NCI-H2107 treated with DMSO at 0.1 percent for 48 hours (cell line): ENCODE data around the gene THRAP3.
"Not testable (repeated sequence)": the region's sequence is repeated elsewhere in the genome, so short reads cannot be mapped to it uniquely, and the experiment has no call there.

ENCODE experiments used
- DNase-seq: peaks from one replicate; lab custom pipeline; 2025; ENCODE audit not compliant: unreplicated experiment; lab: John Stamatoyannopoulos, UW

The THRAP3 gene

GRCh38 chr1:36206323-36206858 lies 17.9 kb upstream of the THRAP3 start:
- no peak for DNase-seq

DNA sequence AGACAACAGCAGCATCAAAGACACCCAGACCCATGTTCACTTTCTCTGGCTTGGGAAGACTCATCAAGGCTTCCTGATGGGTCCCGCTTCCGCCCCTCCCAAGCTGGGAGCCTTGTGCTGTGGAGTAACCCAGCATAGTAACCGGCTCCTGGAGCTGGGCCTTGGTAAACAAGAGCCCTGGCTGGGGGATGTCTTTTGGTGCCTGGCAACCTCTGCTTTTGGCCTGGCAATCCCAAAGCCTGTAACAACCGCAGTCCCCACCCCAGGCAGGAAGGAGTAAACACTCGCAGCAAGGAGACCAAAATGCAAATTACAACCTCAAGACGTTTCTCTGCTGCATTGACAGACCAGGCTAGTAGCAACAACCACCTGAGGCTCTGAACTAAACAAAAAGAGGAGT lies 16.9 kb upstream of the THRAP3 start:
- DNase-seq: no peak

DNA sequence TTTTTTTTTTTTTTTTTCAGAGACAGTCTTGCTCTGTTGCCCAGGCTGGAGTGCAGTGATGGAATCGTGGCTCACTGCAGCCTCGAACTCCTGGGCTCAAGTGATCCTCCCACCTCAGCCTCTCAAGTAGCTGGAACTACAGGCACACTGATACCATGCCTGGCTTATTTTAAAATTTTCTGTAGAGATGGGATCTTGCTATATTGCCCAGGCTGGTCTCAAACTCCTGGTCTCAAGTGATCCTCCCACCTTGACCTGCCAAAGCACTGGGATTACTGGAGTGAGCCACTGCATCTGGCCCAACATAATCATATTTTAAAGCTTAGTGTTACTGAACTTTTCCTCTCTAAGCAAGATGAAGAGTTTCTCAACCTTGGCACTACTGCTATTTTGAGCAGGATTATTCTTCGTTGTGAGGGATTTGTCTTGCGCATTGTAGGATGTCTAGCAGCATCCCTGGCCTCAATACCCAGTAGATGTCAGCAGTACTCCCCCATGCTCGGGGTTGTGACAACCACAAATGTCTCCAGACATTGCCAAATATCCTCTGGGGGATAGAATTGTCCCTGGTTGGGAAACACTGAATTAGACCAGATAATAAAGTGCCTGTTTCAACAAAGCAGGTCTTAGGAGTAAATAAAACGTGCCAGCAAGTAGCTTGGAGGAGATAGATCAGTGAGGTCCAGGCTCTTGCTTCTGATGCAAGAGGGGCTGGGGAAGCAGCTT lies 15.1 kb upstream of the THRAP3 start:
- DNase-seq: no peak

DNA sequence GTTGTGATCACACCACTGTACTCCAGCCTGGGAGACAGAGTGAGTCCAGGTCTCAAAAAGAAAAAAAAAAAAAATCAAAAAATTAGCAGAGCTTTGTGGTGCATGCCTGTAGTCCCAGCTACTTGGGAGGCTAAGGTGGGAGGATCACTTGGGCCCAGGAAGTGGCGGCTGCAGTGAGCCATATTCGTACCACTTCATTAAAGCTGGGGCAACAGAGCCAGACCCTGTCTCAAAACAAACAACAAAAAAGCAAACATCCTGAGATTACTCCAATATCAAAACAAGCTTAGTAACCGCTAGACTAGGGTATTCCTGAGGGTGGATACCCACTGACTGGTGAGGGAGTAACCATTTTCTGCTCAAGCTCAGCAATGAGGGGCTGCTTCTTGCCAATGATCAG lies 12.9 kb upstream of the THRAP3 start:
- no peak for DNase-seq

GRCh38 chr1:36211841-36212240 lies 12.4 kb upstream of the THRAP3 start:
- DNase-seq: no peak

GRCh38 chr1:36212782-36213181 lies 11.5 kb upstream of the THRAP3 start:
- DNase-seq: no peak

GRCh38 chr1:36217670-36218069 lies 6.6 kb upstream of the THRAP3 start:
- DNase-seq: no peak

GRCh38 chr1:36221901-36222300 lies 2.3 kb upstream of the THRAP3 start:
- not testable (repeated sequence) for DNase-seq

GRCh38 chr1:36222481-36223380 lies 1.5 kb upstream of the THRAP3 start:
- DNase-seq: no peak

DNA sequence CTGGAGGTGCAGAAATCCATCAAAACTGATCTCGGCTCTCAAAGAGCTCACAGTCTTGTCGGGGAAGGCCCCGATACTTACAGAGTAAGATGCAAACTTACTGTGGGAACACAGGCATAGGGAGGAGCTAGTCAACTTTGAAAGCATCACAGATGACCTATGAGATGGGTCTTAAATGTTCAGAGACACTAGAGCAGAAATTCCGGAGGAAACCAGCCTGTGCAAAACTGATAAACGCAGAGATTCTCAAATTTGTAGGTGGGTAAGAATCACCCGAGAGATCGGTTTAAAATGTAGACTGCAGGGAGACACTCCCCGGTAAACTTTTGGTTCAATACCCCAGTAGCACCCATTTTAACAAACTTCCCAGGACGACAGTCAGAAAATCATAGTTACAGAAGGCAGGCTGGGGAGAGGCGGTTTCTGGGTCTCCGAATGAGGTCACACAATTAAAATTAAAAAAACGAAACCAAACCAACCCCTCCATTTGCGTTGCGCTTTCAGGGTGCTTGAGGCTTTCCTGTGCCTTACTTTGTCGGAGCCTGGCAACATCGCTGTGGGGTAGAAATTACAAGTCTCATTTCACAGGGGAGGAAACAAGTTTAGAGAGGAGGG lies 755 bp upstream of the THRAP3 start:
- DNase-seq: no peak

DNA sequence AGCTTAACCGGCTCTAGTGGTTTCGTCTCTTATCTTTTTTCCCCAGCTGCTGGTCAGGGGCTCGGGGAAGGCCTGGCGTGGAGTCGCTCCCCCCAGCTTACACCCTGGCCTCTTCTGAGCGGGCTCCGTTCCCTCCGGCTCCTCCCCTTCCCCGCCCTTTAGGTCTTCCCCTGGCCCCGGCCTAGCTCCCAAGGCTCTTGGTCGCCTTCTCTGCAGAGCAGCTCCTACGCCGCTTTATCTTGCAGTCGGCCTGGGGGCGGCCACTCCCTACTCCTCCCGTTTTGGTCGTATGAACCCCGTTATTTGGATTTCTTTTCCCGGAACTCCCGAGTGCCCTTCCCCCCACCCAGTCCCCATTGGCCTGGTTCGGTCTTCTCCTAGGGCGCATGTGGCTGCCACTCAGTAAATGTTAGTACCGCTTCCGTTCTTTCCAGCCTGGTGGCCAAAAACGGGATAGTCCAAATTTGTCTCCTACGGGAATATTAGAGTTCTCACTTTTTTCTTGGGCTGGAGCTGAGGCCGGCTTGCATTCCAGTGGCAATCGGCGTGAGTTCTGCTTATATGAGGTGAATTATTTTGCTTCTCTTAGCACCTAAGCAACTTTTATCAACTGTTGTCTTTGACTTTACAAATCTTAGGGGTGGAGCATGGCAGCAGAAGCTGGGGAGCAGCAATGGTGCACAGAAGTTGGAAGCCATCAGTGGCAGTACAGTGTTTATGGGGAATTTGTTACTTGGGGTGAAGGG lies 467 bp downstream of the THRAP3 start:
- peak; percentile 77 for DNase-seq

- DNase-seq: no peak
Observed at GRCh38 chr1:36225283-36225899, 1.1 kb downstream of the THRAP3 start.

- DNase-seq: not testable (repeated sequence)
Observed at GRCh38 chr1:36230279-36230678, 6.0 kb downstream of the THRAP3 start.

- no peak for DNase-seq
Observed at GRCh38 chr1:36231191-36231590, 6.9 kb downstream of the THRAP3 start.

DNA sequence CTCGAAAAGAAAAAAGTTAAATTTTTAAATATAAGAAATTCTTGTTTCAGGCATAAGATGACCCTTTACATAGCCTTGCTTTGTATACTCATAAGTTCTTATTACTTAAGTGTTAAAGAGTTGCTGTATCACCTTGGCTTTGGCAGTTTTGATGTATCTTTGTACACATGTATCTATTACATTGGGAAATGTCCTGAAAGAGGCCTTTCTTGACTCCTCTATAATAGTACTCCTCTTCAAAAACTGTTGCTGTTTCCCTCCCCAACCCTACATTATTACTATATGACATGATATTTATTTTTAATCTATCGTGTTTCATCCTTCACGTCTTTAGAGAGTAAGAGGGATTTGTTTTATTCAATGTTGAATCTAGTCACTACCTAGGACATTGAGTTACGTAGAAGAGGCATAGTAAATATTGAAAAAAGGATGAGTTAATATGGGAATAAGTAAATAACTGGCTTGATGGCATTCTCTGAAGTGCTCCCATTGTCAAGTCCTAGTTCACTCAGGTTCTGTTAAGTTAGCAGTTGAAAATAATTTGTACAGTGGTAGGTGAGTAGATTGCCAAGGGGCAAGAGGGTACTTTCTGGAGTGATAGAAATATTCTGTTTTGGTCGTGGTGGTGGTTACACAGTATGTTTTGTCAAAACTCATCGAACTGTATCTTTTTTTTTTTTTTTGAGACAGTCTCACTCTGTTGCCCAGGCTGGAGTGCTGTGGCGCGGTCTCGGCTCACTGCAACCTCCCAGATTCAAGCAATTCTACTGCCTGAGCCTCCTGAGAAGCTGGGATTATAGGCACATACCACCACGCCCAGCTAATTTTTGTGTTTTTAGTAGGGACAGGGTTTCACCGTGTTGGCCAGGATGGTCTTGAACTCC lies 8.2 kb downstream of the THRAP3 start:
- no peak for DNase-seq

DNA sequence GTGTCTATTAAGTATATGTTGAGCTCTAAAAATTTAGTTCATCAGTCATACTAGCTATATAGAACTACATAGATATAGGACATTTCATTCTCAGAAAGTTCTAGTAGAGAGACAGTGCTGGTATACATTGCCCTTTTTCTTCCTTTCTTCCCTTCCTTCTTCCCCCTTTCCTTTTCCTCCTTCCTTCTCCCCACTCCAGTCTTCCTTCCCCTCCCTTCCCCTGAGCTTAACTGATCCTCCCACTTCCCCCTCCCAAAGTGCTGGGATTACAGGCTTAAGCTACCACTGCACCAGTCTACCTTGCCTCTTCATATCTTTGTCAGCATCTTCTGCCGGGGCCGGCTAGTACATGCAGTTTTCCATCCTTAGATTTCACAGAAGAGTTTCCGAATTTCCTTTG lies 12.1 kb downstream of the THRAP3 start:
- DNase-seq: no peak

DNA sequence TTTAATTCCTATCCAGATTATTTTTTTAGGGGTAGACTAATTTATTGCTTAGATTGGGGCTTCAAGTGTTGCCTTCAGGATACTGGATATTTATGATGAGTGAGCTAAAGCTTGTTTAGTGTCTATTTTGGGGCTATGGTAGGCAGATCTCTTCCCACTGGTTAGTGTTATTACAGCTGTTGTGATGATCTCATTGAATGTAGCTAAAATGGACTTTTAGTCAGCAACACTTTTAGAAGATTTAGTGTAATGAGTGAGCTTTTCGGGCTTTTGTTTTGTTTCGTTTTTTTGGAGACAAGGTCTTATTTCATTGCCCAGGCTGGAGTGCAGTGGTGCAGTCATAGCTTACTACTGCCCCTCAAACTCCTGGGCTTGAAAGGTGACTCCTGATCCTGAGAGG lies 14.2 kb downstream of the THRAP3 start:
- DNase-seq: no peak

DNA sequence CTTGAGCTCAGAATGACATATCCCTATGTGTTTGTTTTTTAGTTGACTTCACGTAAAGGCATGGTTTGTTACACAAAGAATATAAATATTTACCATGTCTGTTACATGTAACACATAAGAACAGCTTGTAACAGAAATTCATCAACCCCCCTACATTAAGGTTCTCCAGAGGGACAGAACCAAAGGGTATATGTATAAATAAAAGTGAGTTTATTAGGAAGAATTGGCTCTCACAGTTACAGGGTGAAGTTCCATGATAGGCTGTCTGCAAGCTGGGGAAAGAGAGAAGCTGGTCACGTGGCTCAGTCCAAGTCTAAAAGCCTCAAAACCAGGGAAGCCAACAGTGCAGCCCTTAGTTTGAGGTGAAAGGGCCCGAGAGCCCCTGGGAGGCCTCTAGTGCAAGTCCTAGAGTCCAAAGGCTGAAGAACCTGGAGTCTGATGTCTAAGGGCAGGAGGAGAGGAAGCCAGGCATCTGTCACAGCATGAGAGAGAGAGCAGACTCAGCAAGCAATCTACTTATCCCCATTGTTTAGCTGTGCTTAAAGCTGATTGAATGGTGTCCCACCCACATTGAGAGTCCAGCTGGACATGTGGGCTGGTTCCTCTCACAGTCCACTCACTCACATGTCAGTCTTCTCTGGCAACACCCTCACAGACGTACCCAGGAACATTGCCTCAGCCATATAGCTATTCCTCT lies 15.8 kb downstream of the THRAP3 start:
- DNase-seq: no peak

GRCh38 chr1:36247538-36247937 lies 23.3 kb downstream of the THRAP3 start:
- no peak for DNase-seq
